AG09309 (cell line): Measurements from ENCODE around the gene SEMA3B.
"Not testable (repeated sequence)": the region's sequence is repeated elsewhere in the genome, so short reads cannot be mapped to it uniquely, and the experiment has no call there.

Experiments used
- DNase-seq: peaks from one replicate; pipeline ENCODE4 v3.0.0-alpha.2; 2010; ENCODE audit warnings: low read depth
- H3K4me3 ChIP-seq: 2 replicates; pipeline ENCODE4 v1.5.1; 2011; ENCODE audit warnings: mild to moderate bottlenecking, low read depth, low read length, moderate library complexity; ENCODE audit not compliant: control insufficient read depth
- CTCF ChIP-seq: IDR thresholded peaks from 2 replicates; pipeline ENCODE4 v1.5.1; 2011; ENCODE audit warnings: mild to moderate bottlenecking, low read depth, low read length, inconsistent platforms; ENCODE audit not compliant: insufficient read depth, control insufficient read depth; ENCODE audit errors: missing control alignments

SEMA3B gene

GRCh38 chr3:50226888-50227389 is 42.0 kb upstream of the SEMA3B start:
- H3K4me3 ChIP-seq = peak overlapping the region; percentile 61
- DNase-seq = no peak
- TF ChIP-seq CTCF = no peak

- no peak for DNase-seq
- TF ChIP-seq CTCF = peak; percentile 55
- peak overlapping the region; percentile 62 for H3K4me3 ChIP-seq
Observed at GRCh38 chr3:50227390-50228183, 41.4 kb upstream of the SEMA3B start.

DNA sequence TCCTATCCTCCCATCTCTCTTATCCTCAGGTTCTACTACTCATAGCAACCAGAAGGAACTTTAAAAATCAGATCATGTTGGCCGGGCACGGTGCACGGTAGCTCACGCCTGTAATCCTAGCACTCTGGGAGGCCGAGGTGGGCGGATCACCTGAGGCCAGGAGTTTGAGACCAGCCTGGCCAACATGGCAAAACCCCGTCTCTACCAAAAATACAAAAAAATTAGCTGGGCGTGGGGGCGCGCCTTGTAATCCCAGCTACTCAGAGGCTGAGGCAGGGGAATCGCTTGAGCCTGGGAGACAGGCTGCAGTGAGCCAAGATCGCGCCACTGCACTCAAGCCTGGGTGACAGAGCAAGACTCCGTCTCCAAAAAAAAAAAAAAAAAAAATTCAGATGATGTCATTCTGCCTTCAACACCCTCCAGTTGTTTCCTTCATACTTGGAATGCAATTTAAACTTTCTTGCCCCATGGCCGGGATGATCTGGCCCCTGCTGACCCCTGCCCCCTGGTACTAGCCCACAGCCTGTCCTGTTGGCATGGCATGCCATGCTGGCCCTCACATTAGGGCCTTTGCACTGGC is 40.7 kb upstream of the SEMA3B start:
- not testable (repeated sequence) for DNase-seq
- H3K4me3 ChIP-seq = peak overlapping the region; percentile 62

DNA sequence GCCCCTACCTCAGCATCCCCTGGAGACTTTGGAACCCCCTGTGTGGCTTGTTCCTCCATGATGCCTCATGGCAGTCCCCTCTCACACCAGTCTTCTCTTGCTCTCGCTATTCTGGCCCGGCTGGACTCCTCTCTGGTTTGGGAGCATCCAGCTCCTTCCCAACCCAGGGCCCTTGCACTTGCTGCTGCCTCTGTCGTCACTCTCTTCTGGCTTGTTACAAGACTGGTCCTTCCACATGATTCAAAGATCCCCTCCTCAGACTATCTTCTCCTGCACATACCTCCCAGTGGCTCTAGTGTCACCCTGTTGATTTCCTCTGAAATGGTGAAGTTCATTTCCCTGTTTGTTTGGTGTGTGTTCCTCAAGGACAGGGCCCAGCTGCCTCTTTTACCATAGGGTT is 39.5 kb upstream of the SEMA3B start:
- no peak for DNase-seq
- no peak for TF ChIP-seq CTCF
- H3K4me3 ChIP-seq = no peak overlapping the region

- TF ChIP-seq CTCF = no peak
- no peak overlapping the region for H3K4me3 ChIP-seq
- no peak for DNase-seq
Observed at GRCh38 chr3:50230104-50230793, 38.7 kb upstream of the SEMA3B start.

- no peak for TF ChIP-seq CTCF
- H3K4me3 ChIP-seq = no peak overlapping the region
- no peak for DNase-seq
Observed at GRCh38 chr3:50230794-50231125, 38.2 kb upstream of the SEMA3B start.

DNA sequence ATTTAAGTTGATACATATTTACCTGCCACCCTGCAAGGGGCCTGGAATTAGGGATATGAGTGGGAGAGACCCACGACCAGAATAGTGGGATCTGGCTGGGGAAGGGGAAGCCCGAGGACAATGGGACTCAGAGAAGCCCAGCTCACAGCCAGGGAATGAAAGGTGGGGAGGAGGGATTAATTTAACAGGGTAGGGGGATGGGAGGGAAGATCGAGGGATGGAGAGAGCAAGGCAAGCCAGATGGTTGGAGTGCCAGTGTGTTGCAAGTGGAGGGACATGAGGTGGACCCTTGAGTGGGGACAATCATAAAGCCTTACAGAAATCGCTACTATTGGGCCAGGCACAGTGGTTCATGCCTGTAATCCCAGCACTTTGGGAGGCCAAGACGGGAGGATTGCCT is 37.4 kb upstream of the SEMA3B start:
- no peak for TF ChIP-seq CTCF
- no peak for DNase-seq
- no peak overlapping the region for H3K4me3 ChIP-seq
